NB4 (cell line): Measurements from ENCODE around the gene CIC.

Experiments
- CTCF ChIP-seq: IDR thresholded peaks from one replicate; pipeline ENCODE4 v1.5.1; 2012; ENCODE audit warnings: low read depth, low read length
- MAX ChIP-seq: IDR thresholded peaks from 2 replicates; pipeline ENCODE4 v1.6.1; 2011; ENCODE audit warnings: low read depth, low read length
- POLR2A ChIP-seq: IDR thresholded peaks from 2 replicates; pipeline ENCODE4 v1.6.1; 2011; ENCODE audit warnings: mild to moderate bottlenecking; ENCODE audit not compliant: insufficient read length; ENCODE audit errors: extremely low read depth

- no peak for TF ChIP-seq POLR2A
- no peak for TF ChIP-seq CTCF
- no peak for TF ChIP-seq MAX
These were observed 27.8 kb upstream of the CIC start for GRCh38 chr19:42241279-42241678.
